ENCODE measurements around the gene SEL1L.

- TF ChIP-seq CTCF (IDR thresholded peaks at IDR 0.05) (no peak), POLR2AphosphoS5 (IDR thresholded peaks at IDR 0.05) (no peak)
These were observed 15.8 kb downstream of the SEL1L start for GRCh38 chr14:81517798-81518398.
